IMR-90 (cell line): Measurements from ENCODE around the gene MMP21.

Experiments
- FOS ChIP-seq: fragments of 150-350 bp; IDR thresholded peaks from 2 replicates; pipeline ENCODE4 v1.6.1; 2016; ENCODE audit warnings: low read depth, low read length
- MAFK ChIP-seq: IDR thresholded peaks from 2 replicates; pipeline ENCODE4 v1.6.1; 2012; ENCODE audit warnings: low read depth, low read length, improper control_type of control experiment
- MAZ ChIP-seq: IDR thresholded peaks from 2 replicates; pipeline ENCODE4 v1.6.1; 2012; ENCODE audit warnings: low read depth, mild to moderate bottlenecking, low read length, improper control_type of control experiment, moderate library complexity, borderline replicate concordance
- POLR2A ChIP-seq: IDR thresholded peaks from 2 replicates; pipeline ENCODE4 v1.6.1; 2012; ENCODE audit warnings: mild to moderate bottlenecking, low read depth, low read length
- RCOR1 ChIP-seq: IDR thresholded peaks from 2 replicates; pipeline ENCODE4 v1.6.1; 2012; ENCODE audit warnings: mild to moderate bottlenecking, low read length, improper control_type of control experiment; ENCODE audit not compliant: insufficient replicate concordance
- SMC3 ChIP-seq: fragments of 150-350 bp; IDR thresholded peaks from 2 replicates; pipeline ENCODE4 v1.6.1; 2016; ENCODE audit warnings: low read depth, mild to moderate bottlenecking, antibody characterized with exemption, low read length, moderate library complexity
- TF ChIP-seq, protein P1 (sequence below): conservative IDR thresholded peaks from 2 replicates; pipeline ENCODE4 v1.5.1; 2012; ENCODE audit warnings: mild to moderate bottlenecking, low read depth, low read length, improper control_type of control experiment
- TF ChIP-seq, protein P2 (sequence below): fragments of 150-350 bp; IDR thresholded peaks from 2 replicates; pipeline ENCODE4 v1.6.1; 2016; ENCODE audit warnings: low read depth, mild to moderate bottlenecking, low read length, moderate library complexity, borderline replicate concordance

DNA sequence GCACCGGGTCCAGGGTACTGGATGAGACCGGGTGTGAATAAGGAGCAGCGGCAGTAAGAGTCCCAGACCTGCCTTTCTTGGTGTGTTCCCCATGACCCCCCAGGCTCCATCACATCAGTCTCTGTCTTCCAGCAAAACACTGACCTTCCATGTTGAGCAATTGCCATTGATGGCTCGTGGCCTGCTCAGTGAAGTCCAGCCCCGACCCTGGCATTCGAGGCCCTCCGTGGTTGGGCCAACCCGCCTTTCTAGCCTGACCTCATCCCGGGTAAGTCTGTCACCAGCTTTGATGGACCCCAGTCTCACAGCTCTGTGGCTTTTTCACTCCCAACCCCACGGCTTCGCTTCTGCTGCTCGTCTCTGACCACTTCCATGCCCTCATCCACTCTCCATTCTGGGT is 6.4 kb downstream of the MMP21 start:
- TF ChIP-seq, protein P1, sequence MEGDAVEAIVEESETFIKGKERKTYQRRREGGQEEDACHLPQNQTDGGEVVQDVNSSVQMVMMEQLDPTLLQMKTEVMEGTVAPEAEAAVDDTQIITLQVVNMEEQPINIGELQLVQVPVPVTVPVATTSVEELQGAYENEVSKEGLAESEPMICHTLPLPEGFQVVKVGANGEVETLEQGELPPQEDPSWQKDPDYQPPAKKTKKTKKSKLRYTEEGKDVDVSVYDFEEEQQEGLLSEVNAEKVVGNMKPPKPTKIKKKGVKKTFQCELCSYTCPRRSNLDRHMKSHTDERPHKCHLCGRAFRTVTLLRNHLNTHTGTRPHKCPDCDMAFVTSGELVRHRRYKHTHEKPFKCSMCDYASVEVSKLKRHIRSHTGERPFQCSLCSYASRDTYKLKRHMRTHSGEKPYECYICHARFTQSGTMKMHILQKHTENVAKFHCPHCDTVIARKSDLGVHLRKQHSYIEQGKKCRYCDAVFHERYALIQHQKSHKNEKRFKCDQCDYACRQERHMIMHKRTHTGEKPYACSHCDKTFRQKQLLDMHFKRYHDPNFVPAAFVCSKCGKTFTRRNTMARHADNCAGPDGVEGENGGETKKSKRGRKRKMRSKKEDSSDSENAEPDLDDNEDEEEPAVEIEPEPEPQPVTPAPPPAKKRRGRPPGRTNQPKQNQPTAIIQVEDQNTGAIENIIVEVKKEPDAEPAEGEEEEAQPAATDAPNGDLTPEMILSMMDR, result no peak
- TF ChIP-seq MAZ (no peak), POLR2A (no peak), SMC3 (no peak), MAFK (no peak), FOS (no peak), RCOR1 (no peak)
- TF ChIP-seq, protein P2, sequence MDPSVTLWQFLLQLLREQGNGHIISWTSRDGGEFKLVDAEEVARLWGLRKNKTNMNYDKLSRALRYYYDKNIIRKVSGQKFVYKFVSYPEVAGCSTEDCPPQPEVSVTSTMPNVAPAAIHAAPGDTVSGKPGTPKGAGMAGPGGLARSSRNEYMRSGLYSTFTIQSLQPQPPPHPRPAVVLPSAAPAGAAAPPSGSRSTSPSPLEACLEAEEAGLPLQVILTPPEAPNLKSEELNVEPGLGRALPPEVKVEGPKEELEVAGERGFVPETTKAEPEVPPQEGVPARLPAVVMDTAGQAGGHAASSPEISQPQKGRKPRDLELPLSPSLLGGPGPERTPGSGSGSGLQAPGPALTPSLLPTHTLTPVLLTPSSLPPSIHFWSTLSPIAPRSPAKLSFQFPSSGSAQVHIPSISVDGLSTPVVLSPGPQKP, result no peak
